Body of pancreas (tissue), 4 donors: Measurements from ENCODE around the gene PGAP1. TPM values are rescaled to one million over a fixed set of nuclear protein-coding genes. Genes with fewer than 3 reads are reported as not detected.
A peak's percentile ranks its signal among the peaks of the same experiment; 100 is the strongest.

ENCODE experiments used
- ATAC-seq: fragments of 150-250 bp; one replicate; pipeline ENCODE4 v1.9.1; 2016
- DNase-seq, 4 donors: peaks; one replicate each; pipeline ENCODE4 v3.0.0-alpha.2; 2019
- H3K27ac ChIP-seq, 4 donors: fragments of 200-600 bp; sonication (generic); 1 replicate in 3 of 4; 2 replicates in 1 of 4; pipeline versions ENCODE4 v1.5.1 to v1.6.1; 2016 to 2019; ENCODE audit warnings: mild to moderate bottlenecking in 1 of 4, mixed read lengths in 1 of 4, moderate library complexity in 1 of 4
- H3K27me3 ChIP-seq, 2 donors: fragments of 200-600 bp; sonication (generic); one replicate each; pipeline ENCODE4 v1.6.0; 2016; ENCODE audit warnings: mild to moderate bottlenecking in 1 of 2
- H3K36me3 ChIP-seq, 2 donors: fragments of 200-600 bp; sonication (generic); replicated peaks in 1 of 2; 2 replicates each; pipeline ENCODE4 v1.5.1; 2016; ENCODE audit warnings: low read depth in 2 of 2; ENCODE audit not compliant: insufficient read depth in 1 of 2
- H3K4me1 ChIP-seq: fragments of 200-600 bp; sonication (generic); one replicate; pipeline ENCODE4 v1.6.0; 2016
- H3K4me3 ChIP-seq, 2 donors: fragments of 200-600 bp; sonication (generic); 1 replicate in 1 of 2; 2 replicates in 1 of 2; pipeline ENCODE4 v1.5.1; 2016 to 2019
- H3K9me3 ChIP-seq, 3 donors: fragments of 200-600 bp; sonication (generic); 1 replicate in 2 of 3; 2 replicates in 1 of 3; pipeline ENCODE4 v1.5.1; 2016
- CTCF ChIP-seq, 7 experiments: fragments of 450-650 bp in 4 of 7; fragments of 200-600 bp in 3 of 7; sonication (generic) in 3 of 7; IDR thresholded peaks; one replicate each; pipeline ENCODE4 v1.5.1; 2016 to 2019; ENCODE audit warnings: antibody characterized with exemption in 7 of 7
- POLR2A ChIP-seq, 3 donors: fragments of 450-650 bp; IDR thresholded peaks; one replicate each; pipeline ENCODE4 v1.6.1; 2016; ENCODE audit warnings: antibody characterized with exemption in 3 of 3, mild to moderate bottlenecking in 2 of 3
- WGBS, 2 donors: methylation state at CpG; one replicate each; pipeline ENCODE4 v1.1.5; 2017; 5-methylcytosine and 5-hydroxymethylcytosine counted together
- intact Hi-C: fragments of 100-400 bp; cut with DNase I; formaldehyde crosslinking; loops from one replicate; pipeline ENCODE4 v1.15.1; 2023
- total RNA-seq, 2 donors: library from RNA; depleted of rRNA; stranded (reverse); fragments of >200 nt; gene quantifications; one replicate each; pipeline ENCODE4 v1.1.0, GENCODE V29; 2016

PGAP1 gene
- total RNA-seq, 2 donors from 2014 or later = 15.2 to 24.9 TPM

DNA sequence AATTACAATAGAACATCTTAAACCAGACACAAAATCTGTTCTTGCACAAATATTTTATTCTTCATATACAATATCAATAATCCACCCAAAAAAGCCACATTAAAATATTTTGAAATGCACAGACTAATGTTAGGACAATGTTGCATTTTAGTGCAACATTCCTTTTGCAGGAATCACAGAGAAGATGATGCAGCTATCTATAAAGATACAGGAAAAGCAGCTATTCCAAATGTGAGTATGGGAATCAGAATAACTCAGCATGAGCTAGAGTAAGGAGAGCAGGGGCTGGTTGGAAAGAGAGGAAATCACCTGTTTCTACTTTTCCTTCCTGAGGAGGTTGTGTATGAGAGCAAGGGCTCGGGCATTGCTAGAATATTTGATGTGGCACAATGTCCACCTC, 122.1 kb downstream of the PGAP1 start:
- H3K36me3 ChIP-seq = no peaks in the 10 kb centered on the region
- TF ChIP-seq POLR2A (IDR thresholded peaks at IDR 0.05) (no peak), CTCF (IDR thresholded peaks at IDR 0.05) (no peak)
- ATAC-seq = no peak
- H3K27ac ChIP-seq = no peak overlapping the region
- no peaks in the 10 kb centered on the region for H3K9me3 ChIP-seq
- 38 to 54% methylated on average over 1 of the region's 1 CpG for WGBS, 2 donors
- H3K4me3 ChIP-seq = no peak overlapping the region
- peaks cover 4% of the 10 kb centered on the region for H3K4me1 ChIP-seq
- H3K27me3 ChIP-seq = no peaks in the 10 kb centered on the region
- no peak for DNase-seq
- intact Hi-C loops = no loop called here

DNA sequence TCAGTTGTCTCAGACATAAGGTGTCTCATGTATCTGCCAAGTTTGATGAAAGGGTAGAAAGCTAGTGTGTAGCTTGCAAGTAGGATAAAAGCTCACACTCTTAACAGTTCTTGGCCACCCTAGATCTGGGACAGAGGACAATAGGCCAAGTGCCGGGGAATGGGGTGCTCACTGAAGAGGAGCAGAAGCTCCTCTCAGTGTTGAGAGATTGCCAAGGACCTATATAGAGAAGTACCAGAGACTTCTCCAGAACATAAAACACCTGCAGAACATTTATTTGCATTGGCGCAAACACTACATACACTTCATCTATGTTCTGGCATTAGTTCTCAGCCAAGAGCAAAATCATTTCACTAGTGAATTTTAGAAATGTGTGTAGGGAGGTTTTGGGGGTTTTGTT, 124.1 kb downstream of the PGAP1 start:
- intact Hi-C loops = no loop called here
- ATAC-seq (no peak), DNase-seq (no peak)
- H3K9me3 ChIP-seq = no peaks in the 10 kb centered on the region
- no peaks in the 10 kb centered on the region for H3K36me3 ChIP-seq
- no peak for TF ChIP-seq CTCF (IDR thresholded peaks at IDR 0.05)
- TF ChIP-seq POLR2A (IDR thresholded peaks at IDR 0.05) = no peak
- no peak overlapping the region for H3K4me3 ChIP-seq
- no peak overlapping the region for H3K27ac ChIP-seq
- H3K4me1 ChIP-seq = peaks cover 4% of the 10 kb centered on the region
- 87 to 94% methylated on average over 2 of the region's 2 CpGs for WGBS, 2 donors
- no peaks in the 10 kb centered on the region for H3K27me3 ChIP-seq

GRCh38 chr2:196801674-196802261, 124.7 kb downstream of the PGAP1 start:
- peaks cover 4% of the 10 kb centered on the region for H3K4me1 ChIP-seq
- H3K4me3 ChIP-seq = no peak overlapping the region
- WGBS, 2 donors = 12 to 16% methylated on average over 2 of the region's 2 CpGs
- no peak overlapping the region for H3K27ac ChIP-seq
- intact Hi-C loops = no loop called here
- no peaks in the 10 kb centered on the region for H3K36me3 ChIP-seq
- no peaks in the 10 kb centered on the region for H3K9me3 ChIP-seq
- H3K27me3 ChIP-seq = no peaks in the 10 kb centered on the region
- no peak for ATAC-seq
- DNase-seq = no peak
- TF ChIP-seq POLR2A (IDR thresholded peaks at IDR 0.05) (no peak), CTCF (IDR thresholded peaks at IDR 0.05) (no peak)

DNA sequence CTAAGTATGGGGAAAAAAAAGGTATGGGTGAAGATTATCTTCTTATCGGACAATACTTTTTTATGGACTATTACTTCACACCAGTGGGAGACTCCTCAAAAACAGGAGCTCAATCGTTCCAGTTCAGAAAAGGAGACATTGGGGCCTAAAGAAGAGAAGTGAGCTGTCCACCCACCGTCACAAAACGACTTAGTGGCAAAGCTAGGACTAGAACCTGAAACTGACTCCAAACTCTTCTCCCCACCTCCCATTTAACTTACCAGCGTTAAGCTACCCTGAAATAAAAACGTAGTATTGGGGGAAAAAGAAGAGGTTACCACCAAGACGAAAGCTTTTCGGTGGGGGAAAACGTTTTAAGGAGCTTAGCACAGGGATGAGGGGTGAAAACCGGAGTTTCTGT, 127.5 kb downstream of the PGAP1 start:
- 4 to 8% methylated on average over 10 of the region's 10 CpGs for WGBS, 2 donors
- TF ChIP-seq CTCF (IDR thresholded peaks at IDR 0.05) (no peak), POLR2A (IDR thresholded peaks at IDR 0.05) (no peak)
- Histone ChIP-seq H3K27me3 (no peaks in the 10 kb centered on the region), H3K36me3 (peaks cover 0 to 3% of the 10 kb centered on the region in 2 donors), H3K9me3 (no peaks in the 10 kb centered on the region), H3K4me1 (peaks cover 4% of the 10 kb centered on the region), H3K27ac (peak overlapping the region in 3 of 4 donors; percentile 58), H3K4me3 (peak overlapping the region; percentile 45 to 86)
- intact Hi-C loops = no loop called here
- no peak for ATAC-seq
- no peak for DNase-seq

GRCh38 chr2:196792865-196793264, 133.6 kb downstream of the PGAP1 start:
- intact Hi-C loops = no loop called here
- no peak for ATAC-seq

More at GRCh38 chr2:196792865-196793264, 133.6 kb downstream of the PGAP1 start:
- Histone ChIP-seq H3K4me3 (no peak overlapping the region), H3K36me3 (peaks cover 0 to 18% of the 10 kb centered on the region in 2 donors), H3K9me3 (no peaks in the 10 kb centered on the region), H3K4me1 (no peaks in the 10 kb centered on the region), H3K27me3 (no peaks in the 10 kb centered on the region), H3K27ac (no peak overlapping the region)
- no peak for DNase-seq
- no peak for TF ChIP-seq CTCF (IDR thresholded peaks at IDR 0.05)
- TF ChIP-seq POLR2A (IDR thresholded peaks at IDR 0.05) = no peak
- 94 to 97% methylated on average over 3 of the region's 3 CpGs for WGBS, 2 donors
